ENCODE results near the gene CACNG7.

CACNG7 gene

GRCh38 chr19:53900191-53900860, 8.8 kb upstream of the CACNG7 start:
- Histone ChIP-seq H3K9me3 (ENCODE audit: insufficient read depth, low read depth, low read length) (no peaks in the 10 kb centered on the region), H3K4me1 (ENCODE audit: insufficient read depth, low read length, poor library complexity, severe bottlenecking) (no peaks in the 10 kb centered on the region), H3K9me2 (replicated peaks; ENCODE audit: low read depth, low read length) (no peaks in the 10 kb centered on the region), H3K27me3 (ENCODE audit: insufficient read depth, low read length, poor library complexity, severe bottlenecking) (no peaks in the 10 kb centered on the region), H3K9ac (ENCODE audit: low read depth, low read length, poor library complexity, severe bottlenecking) (no peak overlapping the region), H3K36me3 (ENCODE audit: insufficient read depth, low read length) (no peaks in the 10 kb centered on the region), H3K4me3 (ENCODE audit: low read length, poor library complexity, severe bottlenecking) (no peak overlapping the region), H3K79me2 (ENCODE audit: insufficient read depth, low read length) (no peaks in the 10 kb centered on the region), H3K4me2 (ENCODE audit: low read depth, low read length, poor library complexity, severe bottlenecking) (no peak overlapping the region), H3F3A (ENCODE audit: low read depth) (no peaks in the 10 kb centered on the region), H2AFZ (ENCODE audit: low read length) (no peak overlapping the region), H4K20me1 (ENCODE audit: insufficient read depth, low read length, poor library complexity, severe bottlenecking) (no peaks in the 10 kb centered on the region)
- TF ChIP-seq EZH2phosphoT487 (IDR thresholded peaks at IDR 0.05; ENCODE audit: borderline replicate concordance) (no peak), CTCF (conservative IDR thresholded peaks at IDR 0.05; ENCODE audit: low read length) (no peak)

- H3K4me2 ChIP-seq (ENCODE audit: low read depth, low read length, poor library complexity, severe bottlenecking), result no peak overlapping the region
- H3K9me2 ChIP-seq (replicated peaks; ENCODE audit: low read depth, low read length), result no peaks in the 10 kb centered on the region
- no peaks in the 10 kb centered on the region for H3K27me3 ChIP-seq (ENCODE audit: insufficient read depth, low read length, poor library complexity, severe bottlenecking)
- no peaks in the 10 kb centered on the region for H3F3A ChIP-seq (ENCODE audit: low read depth)
- H3K4me1 ChIP-seq (ENCODE audit: insufficient read depth, low read length, poor library complexity, severe bottlenecking), result no peaks in the 10 kb centered on the region
- no peak overlapping the region for H2AFZ ChIP-seq (ENCODE audit: low read length)
- no peaks in the 10 kb centered on the region for H3K79me2 ChIP-seq (ENCODE audit: insufficient read depth, low read length)
- H4K20me1 ChIP-seq (ENCODE audit: insufficient read depth, low read length, poor library complexity, severe bottlenecking), result no peaks in the 10 kb centered on the region
- no peak overlapping the region for H3K9ac ChIP-seq (ENCODE audit: low read depth, low read length, poor library complexity, severe bottlenecking)
- H3K4me3 ChIP-seq (ENCODE audit: low read length, poor library complexity, severe bottlenecking), result no peak overlapping the region
- no peaks in the 10 kb centered on the region for H3K9me3 ChIP-seq (ENCODE audit: insufficient read depth, low read depth, low read length)
- no peaks in the 10 kb centered on the region for H3K36me3 ChIP-seq (ENCODE audit: insufficient read depth, low read length)
- no peak for TF ChIP-seq EZH2phosphoT487 (IDR thresholded peaks at IDR 0.05; ENCODE audit: borderline replicate concordance)
- TF ChIP-seq CTCF (conservative IDR thresholded peaks at IDR 0.05; ENCODE audit: low read length), result no peak
Measured at GRCh38 chr19:53903055-53903680, 5.9 kb upstream of the CACNG7 start.

GRCh38 chr19:53904909-53905308, 4.2 kb upstream of the CACNG7 start:
- Histone ChIP-seq H3K9ac (ENCODE audit: low read depth, low read length, poor library complexity, severe bottlenecking) (no peak overlapping the region), H3K27me3 (ENCODE audit: insufficient read depth, low read length, poor library complexity, severe bottlenecking) (no peaks in the 10 kb centered on the region), H3F3A (ENCODE audit: low read depth) (no peaks in the 10 kb centered on the region), H3K9me2 (replicated peaks; ENCODE audit: low read depth, low read length) (no peaks in the 10 kb centered on the region), H3K79me2 (ENCODE audit: insufficient read depth, low read length) (no peaks in the 10 kb centered on the region), H4K20me1 (ENCODE audit: insufficient read depth, low read length, poor library complexity, severe bottlenecking) (no peaks in the 10 kb centered on the region), H3K4me2 (ENCODE audit: low read depth, low read length, poor library complexity, severe bottlenecking) (no peak overlapping the region), H3K36me3 (ENCODE audit: insufficient read depth, low read length) (no peaks in the 10 kb centered on the region), H3K9me3 (ENCODE audit: insufficient read depth, low read depth, low read length) (no peaks in the 10 kb centered on the region), H3K4me1 (ENCODE audit: insufficient read depth, low read length, poor library complexity, severe bottlenecking) (no peaks in the 10 kb centered on the region), H3K4me3 (ENCODE audit: low read length, poor library complexity, severe bottlenecking) (no peak overlapping the region), H2AFZ (ENCODE audit: low read length) (no peak overlapping the region)
- TF ChIP-seq CTCF (conservative IDR thresholded peaks at IDR 0.05; ENCODE audit: low read length) (no peak), EZH2phosphoT487 (IDR thresholded peaks at IDR 0.05; ENCODE audit: borderline replicate concordance) (no peak)
